Endodermal cell (in vitro differentiated cells): ENCODE results near the gene CEP128. TPM values are rescaled to one million over a fixed set of nuclear protein-coding genes. Genes with fewer than 3 reads are reported as not detected.

Experiments used
- DNase-seq: peaks from one replicate; pipeline ENCODE4 v3.0.0-alpha.2; 2017
- H3K27ac ChIP-seq: 2 replicates; pipeline ENCODE4 v1.5.1; 2013; ENCODE audit warnings: mild to moderate bottlenecking, low read depth, low read length, moderate library complexity
- H3K27me3 ChIP-seq: 2 replicates; pipeline ENCODE4 v1.6.1; 2013; ENCODE audit warnings: mild to moderate bottlenecking, low read length, moderate library complexity; ENCODE audit not compliant: insufficient read depth, control insufficient read depth, poor library complexity, severe bottlenecking
- H3K36me3 ChIP-seq: 2 replicates; pipeline ENCODE4 v1.7.0; 2013; ENCODE audit warnings: mild to moderate bottlenecking, low read length, moderate library complexity; ENCODE audit not compliant: control insufficient read depth, insufficient read depth
- H3K4me1 ChIP-seq: one replicate; pipeline ENCODE4 v1.7.0; 2013; ENCODE audit warnings: low read length; ENCODE audit not compliant: control insufficient read depth, insufficient read depth
- H3K4me3 ChIP-seq: 2 replicates; pipeline ENCODE4 v1.5.1; 2013; ENCODE audit warnings: mild to moderate bottlenecking, low read length, moderate library complexity
- H3K9ac ChIP-seq: 2 replicates; pipeline ENCODE4 v1.6.1; 2013; ENCODE audit warnings: mild to moderate bottlenecking, low read length, moderate library complexity; ENCODE audit not compliant: poor library complexity, severe bottlenecking; ENCODE audit errors: extremely low read depth
- H3K9me3 ChIP-seq: 2 replicates; pipeline ENCODE4 v1.6.1; 2013; ENCODE audit warnings: mild to moderate bottlenecking, low read length, moderate library complexity; ENCODE audit not compliant: control insufficient read depth
- H3K27ac Mint-ChIP-seq: 2 replicates; pipeline ENCODE4 v1.8.0; 2020; ENCODE audit warnings: mixed read lengths
- H3K27me3 Mint-ChIP-seq: 2 replicates; pipeline ENCODE4 v1.8.0; 2021; ENCODE audit warnings: mild to moderate bottlenecking, mixed read lengths; ENCODE audit not compliant: insufficient read depth
- H3K36me3 Mint-ChIP-seq: 2 replicates; pipeline ENCODE4 v1.8.0; 2020; ENCODE audit warnings: low read depth, mixed read lengths
- H3K4me1 Mint-ChIP-seq: 2 replicates; pipeline ENCODE4 v1.8.0; 2020; ENCODE audit warnings: mixed read lengths
- H3K4me3 Mint-ChIP-seq: 2 replicates; pipeline ENCODE4 v1.8.0; 2020; ENCODE audit warnings: mild to moderate bottlenecking, moderate library complexity, mixed read lengths
- H3K9me3 Mint-ChIP-seq: 2 replicates; pipeline ENCODE4 v1.8.0; 2020; ENCODE audit warnings: mild to moderate bottlenecking, mixed read lengths
- CTCF ChIP-seq: fragments of 200-600 bp; sonication (generic); conservative IDR thresholded peaks from 2 replicates; pipeline ENCODE4 v1.5.0; 2021; ENCODE audit warnings: antibody characterized with exemption, mild to moderate bottlenecking
- WGBS, 2 experiments: methylation state at CpG; one replicate each; pipeline versions ENCODE4 v1.1.5 to v1.1.7; 2013; ENCODE audit warnings: missing lambda C conversion rate in 2 of 2, mixed read lengths in 1 of 2; ENCODE audit not compliant: insufficient coverage in 1 of 2, insufficient read length in 1 of 2; 5-methylcytosine and 5-hydroxymethylcytosine counted together
- total RNA-seq, 2 donors: library from RNA; stranded (reverse); fragmentation: NEBNext Ultra II Directional in 1 of 2; extraction: Animal tissue kit (Norgen Biotek cat#: 25700) in 1 of 2; gene quantifications; 2 replicates in 1 of 2; 3 replicates in 1 of 2; pipeline ENCODE4 v1.2.1, GENCODE V29; 2021

CEP128 gene
- total RNA-seq, 2 donors from 2014 or later, result 21.6 to 29.0 TPM

- Histone ChIP-seq H3K9me3 (no peaks in the 10 kb centered on the region), H3K4me3 (no peak overlapping the region), H3K4me1 (no peaks in the 10 kb centered on the region), H3K27ac (no peak overlapping the region), H3K9ac (no peak overlapping the region), H3K27me3 (no peaks in the 10 kb centered on the region), H3K36me3 (no peaks in the 10 kb centered on the region)
- H3K4me1 Mint-ChIP-seq, result no peaks in the 10 kb centered on the region
- no peak overlapping the region for H3K4me3 Mint-ChIP-seq
- no peak overlapping the region for H3K27ac Mint-ChIP-seq
- H3K36me3 Mint-ChIP-seq, result peaks cover 2% of the 10 kb centered on the region
- DNase-seq, result no peak
- no peak for TF ChIP-seq CTCF
- no peaks in the 10 kb centered on the region for H3K27me3 Mint-ChIP-seq
- no peaks in the 10 kb centered on the region for H3K9me3 Mint-ChIP-seq
Observed at GRCh38 chr14:80809663-80810062, 131.9 kb downstream of the CEP128 start.

- 93 to 100% methylated on average over 1 of the region's 1 CpG for WGBS, 2 experiments
- H3K9ac ChIP-seq, result no peak overlapping the region
- Mint-ChIP-seq H3K4me3 (no peak overlapping the region), H3K36me3 (peaks cover 15% of the 10 kb centered on the region), H3K27me3 (no peaks in the 10 kb centered on the region), H3K9me3 (peaks cover 18% of the 10 kb centered on the region), H3K27ac (peak overlapping the region; percentile 45), H3K4me1 (no peaks in the 10 kb centered on the region)
- no peaks in the 10 kb centered on the region for H3K36me3 ChIP-seq
- no peak overlapping the region for H3K4me3 ChIP-seq
- no peaks in the 10 kb centered on the region for H3K4me1 ChIP-seq
- no peak for DNase-seq
- H3K27me3 ChIP-seq, result no peaks in the 10 kb centered on the region
- H3K9me3 ChIP-seq, result peaks cover 8% of the 10 kb centered on the region
- H3K27ac ChIP-seq, result no peak overlapping the region
- TF ChIP-seq CTCF, result no peak
Observed at GRCh38 chr14:80805136-80805535, 136.4 kb downstream of the CEP128 start.

GRCh38 chr14:80798878-80799277 lies 142.7 kb downstream of the CEP128 start:
- TF ChIP-seq CTCF, result no peak

More at GRCh38 chr14:80798878-80799277, 142.7 kb downstream of the CEP128 start:
- Mint-ChIP-seq H3K4me1 (peaks cover 5% of the 10 kb centered on the region), H3K9me3 (peaks cover 29% of the 10 kb centered on the region), H3K4me3 (no peak overlapping the region), H3K36me3 (peaks cover 15% of the 10 kb centered on the region), H3K27ac (no peak overlapping the region), H3K27me3 (no peaks in the 10 kb centered on the region)
- Histone ChIP-seq H3K9me3 (peaks cover 13% of the 10 kb centered on the region), H3K27ac (no peak overlapping the region), H3K4me1 (peaks cover 5% of the 10 kb centered on the region), H3K4me3 (no peak overlapping the region), H3K9ac (no peak overlapping the region), H3K36me3 (no peaks in the 10 kb centered on the region), H3K27me3 (no peaks in the 10 kb centered on the region)
- 100% methylated on average over 1 to 3 of the region's 3 CpGs for WGBS, 2 experiments
- DNase-seq, result no peak
